ENCODE data around the gene FZD1.

Gene FZD1

DNA sequence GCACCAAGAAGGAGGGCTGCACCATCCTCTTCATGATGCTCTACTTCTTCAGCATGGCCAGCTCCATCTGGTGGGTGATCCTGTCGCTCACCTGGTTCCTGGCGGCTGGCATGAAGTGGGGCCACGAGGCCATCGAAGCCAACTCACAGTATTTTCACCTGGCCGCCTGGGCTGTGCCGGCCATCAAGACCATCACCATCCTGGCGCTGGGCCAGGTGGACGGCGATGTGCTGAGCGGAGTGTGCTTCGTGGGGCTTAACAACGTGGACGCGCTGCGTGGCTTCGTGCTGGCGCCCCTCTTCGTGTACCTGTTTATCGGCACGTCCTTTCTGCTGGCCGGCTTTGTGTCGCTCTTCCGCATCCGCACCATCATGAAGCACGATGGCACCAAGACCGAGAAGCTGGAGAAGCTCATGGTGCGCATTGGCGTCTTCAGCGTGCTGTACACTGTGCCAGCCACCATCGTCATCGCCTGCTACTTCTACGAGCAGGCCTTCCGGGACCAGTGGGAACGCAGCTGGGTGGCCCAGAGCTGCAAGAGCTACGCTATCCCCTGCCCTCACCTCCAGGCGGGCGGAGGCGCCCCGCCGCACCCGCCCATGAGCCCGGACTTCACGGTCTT lies 1.9 kb downstream of the FZD1 start:
- in situ Hi-C loops (cut with HindIII; ENCODE audit: low pct_ligation_motif_present, low sequenced_read_pairs), result no loop called here
- no peak overlapping the region for H3K27ac ChIP-seq
- peak overlapping the region; percentile 81 for H3K4me3 ChIP-seq (ENCODE audit: low read depth, low read length)
- no peak for DNase-seq
- TF ChIP-seq CTCF (IDR thresholded peaks at IDR 0.05; ENCODE audit: low read depth, low read length, missing control alignments), result no peak
- H3K27me3 ChIP-seq (replicated peaks), result no peaks in the 10 kb centered on the region
- no peaks in the 10 kb centered on the region for H3K36me3 ChIP-seq (replicated peaks)

- Histone ChIP-seq H3K27ac (no peak overlapping the region), H3K4me3 (ENCODE audit: low read depth, low read length) (peak overlapping the region; percentile 23), H3K27me3 (replicated peaks) (no peaks in the 10 kb centered on the region), H3K36me3 (replicated peaks) (no peaks in the 10 kb centered on the region)
- in situ Hi-C loops (cut with HindIII; ENCODE audit: low pct_ligation_motif_present, low sequenced_read_pairs), result no loop called here
- no peak for DNase-seq
- TF ChIP-seq CTCF (IDR thresholded peaks at IDR 0.05; ENCODE audit: low read depth, low read length, missing control alignments), result no peak
Observed at GRCh38 chr7:91266689-91267090, 2.5 kb downstream of the FZD1 start.

GRCh38 chr7:91267171-91267955 lies 3.1 kb downstream of the FZD1 start:
- Histone ChIP-seq H3K4me3 (ENCODE audit: low read depth, low read length) (peak overlapping the region; percentile 23), H3K36me3 (replicated peaks) (no peaks in the 10 kb centered on the region), H3K27ac (no peak overlapping the region), H3K27me3 (replicated peaks) (no peaks in the 10 kb centered on the region)
- TF ChIP-seq CTCF (IDR thresholded peaks at IDR 0.05; ENCODE audit: low read depth, low read length, missing control alignments), result no peak
- DNase-seq, result no peak
- in situ Hi-C loops (cut with HindIII; ENCODE audit: low pct_ligation_motif_present, low sequenced_read_pairs), result no loop called here

DNA sequence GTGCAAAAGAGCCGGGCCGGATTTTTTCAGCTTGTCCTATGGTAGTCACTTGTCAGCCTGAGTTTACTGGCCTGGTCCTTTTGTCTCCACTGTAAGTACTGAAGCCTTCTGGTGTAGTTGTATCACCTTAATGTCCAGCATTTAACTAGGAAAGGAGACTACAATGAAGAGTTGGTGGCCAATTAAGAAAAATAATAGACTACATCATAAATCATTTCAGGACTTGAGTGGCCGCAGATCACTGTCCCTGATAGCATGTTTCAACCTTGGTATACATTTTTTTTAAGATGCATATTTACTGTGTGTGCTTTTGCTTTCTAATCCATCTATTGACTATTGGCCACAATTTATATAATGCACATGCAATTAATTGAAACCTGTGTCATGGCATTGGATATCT lies 6.1 kb downstream of the FZD1 start:
- no peak overlapping the region for H3K27ac ChIP-seq
- no peak for DNase-seq
- in situ Hi-C loops (cut with HindIII; ENCODE audit: low pct_ligation_motif_present, low sequenced_read_pairs), result no loop called here
- H3K36me3 ChIP-seq (replicated peaks), result no peaks in the 10 kb centered on the region
- TF ChIP-seq CTCF (IDR thresholded peaks at IDR 0.05; ENCODE audit: low read depth, low read length, missing control alignments), result no peak
- H3K4me3 ChIP-seq (ENCODE audit: low read depth, low read length), result no peak overlapping the region
- H3K27me3 ChIP-seq (replicated peaks), result no peaks in the 10 kb centered on the region

GRCh38 chr7:91276909-91277308 lies 12.7 kb downstream of the FZD1 start:
- H3K4me3 ChIP-seq (ENCODE audit: low read depth, low read length), result no peak overlapping the region
- no peak overlapping the region for H3K27ac ChIP-seq
- no peaks in the 10 kb centered on the region for H3K27me3 ChIP-seq (replicated peaks)
- in situ Hi-C loops (cut with HindIII; ENCODE audit: low pct_ligation_motif_present, low sequenced_read_pairs), result no loop called here
- DNase-seq, result no peak
- no peak for TF ChIP-seq CTCF (IDR thresholded peaks at IDR 0.05; ENCODE audit: low read depth, low read length, missing control alignments)
- no peaks in the 10 kb centered on the region for H3K36me3 ChIP-seq (replicated peaks)
